GM18511 (cell line): ENCODE measurements around the gene GPR157.

Experiments
- ATAC-seq: cut with Tn5 transposase; IDR thresholded peaks from one replicate; pipeline ENCODE4 v1.9.1; 2021; ENCODE audit warnings: mild to moderate bottlenecking, moderate library complexity; ENCODE audit not compliant: unreplicated experiment

GPR157 gene

DNA sequence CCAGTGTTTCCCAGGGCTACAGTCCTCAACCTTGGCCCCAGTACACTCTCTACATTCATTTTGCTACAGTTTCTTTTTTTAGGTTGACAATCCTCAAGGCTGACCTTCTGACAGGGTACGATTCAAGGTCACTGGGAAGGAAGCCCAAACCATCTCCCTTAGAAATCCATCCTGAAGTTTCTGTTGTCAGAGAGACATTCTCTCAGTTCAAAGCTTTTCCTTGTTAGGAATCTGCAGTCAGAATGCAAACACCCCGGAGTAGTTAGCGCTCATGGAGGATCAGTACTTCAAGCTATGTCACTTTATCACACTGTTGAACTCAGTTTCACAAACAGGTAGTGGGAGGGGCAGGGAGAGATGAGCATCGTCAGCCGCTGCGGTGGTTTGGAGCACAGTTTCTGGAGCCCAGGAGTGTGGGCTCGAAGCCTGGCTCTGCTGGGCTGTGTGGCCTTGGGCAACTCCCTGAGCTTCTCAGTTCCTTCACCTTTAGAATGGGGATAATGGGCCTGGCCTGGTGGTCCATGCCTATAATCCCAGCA is 63.6 kb downstream of the GPR157 start:
- ATAC-seq, result no peak

DNA sequence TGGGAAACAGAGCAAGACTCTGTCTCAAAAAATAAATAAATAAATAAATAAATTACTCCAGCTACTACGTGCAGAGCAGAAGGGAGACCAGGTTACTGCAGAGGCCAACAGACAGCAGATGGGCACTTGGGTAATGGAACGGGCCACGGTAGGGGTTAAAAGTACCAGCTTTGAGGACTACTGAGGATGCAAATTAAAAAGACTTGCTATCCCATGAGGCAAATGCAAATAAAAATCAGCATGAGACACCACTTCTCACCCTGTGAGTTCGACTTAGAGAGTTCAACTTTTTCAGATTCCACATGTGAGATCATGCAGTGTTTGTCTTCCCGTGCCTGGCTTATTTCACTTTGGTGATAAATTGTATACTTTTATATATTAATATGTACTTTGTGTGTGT is 66.1 kb downstream of the GPR157 start:
- ATAC-seq, result no peak

DNA sequence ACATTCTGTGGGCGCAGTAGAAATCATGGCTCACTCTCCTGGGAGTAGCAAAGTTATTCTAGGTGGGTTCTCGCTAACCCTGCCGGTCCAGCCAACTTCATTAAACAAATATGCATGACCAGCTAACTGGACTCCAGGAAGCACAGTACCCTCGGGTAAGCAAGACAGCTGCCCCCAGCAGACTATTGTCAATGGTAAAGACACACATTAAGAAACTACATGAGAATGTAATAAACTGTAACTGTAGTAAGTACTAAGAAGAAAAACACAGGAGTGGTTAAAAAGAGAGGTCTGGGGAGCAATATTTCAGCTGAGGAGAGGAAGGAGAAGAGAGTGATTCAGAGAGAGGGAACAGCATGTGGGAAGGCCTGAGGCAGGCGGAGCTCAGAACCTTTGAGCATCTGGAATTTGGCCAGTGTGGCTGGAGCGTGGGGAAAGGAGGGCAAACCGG is 66.9 kb downstream of the GPR157 start:
- ATAC-seq, result no peak

- ATAC-seq, result no peak
These were observed 67.5 kb downstream of the GPR157 start for GRCh38 chr1:9061252-9061960.

DNA sequence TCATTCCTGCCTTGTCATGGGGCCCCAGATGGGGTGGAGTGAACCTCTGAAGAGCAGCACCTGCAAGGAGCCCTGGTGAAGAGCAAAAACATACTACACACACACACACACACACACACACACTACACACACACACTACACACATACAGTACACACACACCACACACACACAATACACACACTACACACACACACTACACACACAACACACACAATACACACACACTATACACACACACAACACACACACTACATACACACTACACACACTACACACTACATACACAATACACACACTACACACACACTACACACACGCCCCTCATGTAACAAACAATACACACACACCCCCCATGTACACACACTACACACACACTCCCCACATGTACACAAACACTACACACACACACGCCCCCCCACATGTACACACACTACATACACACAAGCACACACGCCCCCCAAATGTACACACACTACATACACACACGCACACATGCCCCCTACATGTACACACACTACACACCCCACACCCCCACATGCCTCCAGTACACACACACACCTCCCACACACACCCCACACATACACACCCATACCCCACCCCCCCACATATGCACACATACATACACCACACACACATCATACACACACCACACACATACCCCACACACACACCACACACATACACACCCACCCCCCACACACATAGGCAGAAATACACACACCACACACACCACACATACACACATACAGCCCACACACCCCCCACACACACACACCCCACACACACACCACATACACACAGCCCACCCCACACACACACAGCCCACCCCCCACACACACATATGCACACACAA is 68.8 kb downstream of the GPR157 start:
- no peak for ATAC-seq

DNA sequence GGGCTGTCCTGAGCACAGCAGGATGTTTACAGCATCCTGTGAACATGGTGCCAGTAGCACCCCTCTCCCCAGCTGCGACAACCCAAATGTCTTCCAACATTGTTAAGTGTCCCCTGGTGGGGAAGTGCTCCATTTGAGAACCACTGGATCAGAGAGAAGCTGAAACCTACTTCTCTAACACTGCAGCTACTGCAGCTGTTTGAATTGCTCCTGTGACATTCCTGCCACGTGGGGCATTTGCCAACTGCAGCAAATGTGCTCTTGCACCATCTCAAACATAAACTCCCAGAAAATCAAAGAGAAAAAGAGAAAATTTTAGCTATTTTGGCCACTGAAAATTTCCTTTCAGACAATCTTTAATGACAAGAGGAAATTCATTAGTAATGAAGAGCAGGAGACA is 70.4 kb downstream of the GPR157 start:
- no peak for ATAC-seq

DNA sequence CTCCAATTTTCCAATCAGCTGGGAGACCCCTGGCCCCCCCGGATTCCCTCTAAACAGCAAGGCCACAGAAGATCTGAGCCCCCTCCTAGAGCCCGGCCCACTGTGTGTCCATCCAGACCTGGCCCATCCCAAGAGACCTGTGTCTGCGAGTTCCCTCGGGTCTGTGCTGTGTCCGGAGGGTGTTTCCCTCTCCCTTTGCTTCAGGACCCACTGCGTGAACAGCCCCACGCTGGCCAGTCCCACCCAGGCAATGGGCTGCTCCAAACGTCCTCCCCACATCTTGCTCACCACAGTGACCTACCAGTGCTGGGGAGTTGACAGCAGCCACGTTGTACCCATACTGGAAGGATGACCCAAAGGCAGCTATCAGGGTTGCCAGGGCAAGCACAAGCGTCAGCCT is 71.1 kb downstream of the GPR157 start:
- ATAC-seq, result no peak

- ATAC-seq, result no peak
These were observed 76.4 kb downstream of the GPR157 start for GRCh38 chr1:9052272-9053049.

- ATAC-seq, result no peak
These were observed 77.5 kb downstream of the GPR157 start for GRCh38 chr1:9051379-9051778.

GRCh38 chr1:9050803-9051202 is 78.1 kb downstream of the GPR157 start:
- no peak for ATAC-seq
